DMS114 treated with DMSO at 0.1 percent for 48 hours (cell line): ENCODE results near the gene XIAP.
"Not testable (repeated sequence)": the region's sequence is repeated elsewhere in the genome, so short reads cannot be mapped to it uniquely, and the experiment has no call there.

Experiments
- DNase-seq: peaks from one replicate; lab custom pipeline; 2025; ENCODE audit not compliant: unreplicated experiment; lab: John Stamatoyannopoulos, UW

The XIAP gene

DNA sequence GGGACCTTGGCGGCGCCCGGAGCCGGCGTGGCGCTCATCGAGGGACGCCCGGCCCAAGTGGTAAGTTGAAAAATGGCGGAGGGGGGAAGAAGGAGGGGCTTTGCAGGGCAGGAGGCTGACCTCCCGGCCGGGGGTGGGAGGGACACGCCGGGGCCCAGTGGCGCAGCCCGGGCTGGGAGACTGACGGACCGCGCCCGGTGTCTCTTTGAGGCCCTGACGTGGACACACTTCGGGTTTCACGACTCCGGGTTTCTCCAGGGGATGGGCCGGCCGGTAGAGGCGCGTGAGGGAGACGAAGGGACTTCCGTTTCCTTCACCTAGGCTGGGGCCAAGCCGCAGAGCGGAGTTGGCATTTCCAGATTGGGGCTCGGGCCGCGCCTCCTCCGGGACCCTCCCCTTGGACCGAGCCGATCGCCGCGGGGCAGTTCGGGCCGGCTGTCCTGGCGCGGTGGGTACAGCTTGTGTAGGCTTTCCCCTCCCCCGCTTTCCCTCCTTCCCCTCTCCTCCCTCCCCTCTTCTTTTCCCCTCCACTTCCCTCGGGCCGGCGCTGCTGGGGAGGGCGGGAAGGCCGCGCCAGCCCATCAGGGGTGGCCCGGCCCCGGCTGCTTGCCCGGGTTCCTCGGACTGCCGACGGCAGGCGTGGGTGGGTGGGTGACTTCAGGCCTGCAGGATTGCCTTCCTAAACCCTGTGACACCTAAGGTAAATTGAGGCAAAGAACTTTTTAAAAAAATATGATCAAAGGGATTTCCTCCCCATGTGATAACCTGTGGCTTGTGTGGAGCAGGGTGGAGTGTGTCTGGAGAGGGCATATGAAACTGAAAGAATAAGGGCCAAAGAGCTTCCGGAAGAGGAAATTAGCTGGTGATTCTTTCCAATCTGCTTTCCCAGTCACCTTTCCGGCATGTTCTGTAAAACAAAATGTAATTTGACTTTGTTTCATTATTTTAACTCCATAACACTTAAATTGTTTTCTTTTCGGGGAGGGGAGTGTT is at the start of gene XIAP:
Gene XIAP, plus strand, starts transcription at position 208 of the 993 bp plus-strand sequence. CDS start 25,610 bp downstream, outside the sequence.
- peak; percentile 79 for DNase-seq

DNA sequence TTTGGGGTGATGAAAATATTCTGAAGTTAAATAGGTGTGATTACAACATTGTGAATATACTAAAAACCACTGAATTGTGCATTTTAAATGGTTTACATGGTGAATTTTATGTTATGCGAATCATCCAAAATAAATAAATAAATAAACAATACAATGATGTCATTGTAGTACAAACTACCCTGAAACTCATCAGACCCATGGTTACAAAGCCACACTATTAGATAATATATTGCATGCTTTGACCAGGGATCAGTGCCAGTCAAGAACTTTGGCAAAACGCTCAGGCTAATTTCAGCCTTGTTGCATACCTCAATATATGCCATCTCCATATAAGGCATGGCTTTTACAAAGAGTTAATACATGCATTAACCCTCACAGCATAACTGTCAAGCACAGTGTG is 45.5 kb upstream of the XIAP start:
- DNase-seq: no peak

- DNase-seq: not testable (repeated sequence)
These were observed 44.9 kb upstream of the XIAP start for GRCh38 chrX:123814934-123815394.

DNA sequence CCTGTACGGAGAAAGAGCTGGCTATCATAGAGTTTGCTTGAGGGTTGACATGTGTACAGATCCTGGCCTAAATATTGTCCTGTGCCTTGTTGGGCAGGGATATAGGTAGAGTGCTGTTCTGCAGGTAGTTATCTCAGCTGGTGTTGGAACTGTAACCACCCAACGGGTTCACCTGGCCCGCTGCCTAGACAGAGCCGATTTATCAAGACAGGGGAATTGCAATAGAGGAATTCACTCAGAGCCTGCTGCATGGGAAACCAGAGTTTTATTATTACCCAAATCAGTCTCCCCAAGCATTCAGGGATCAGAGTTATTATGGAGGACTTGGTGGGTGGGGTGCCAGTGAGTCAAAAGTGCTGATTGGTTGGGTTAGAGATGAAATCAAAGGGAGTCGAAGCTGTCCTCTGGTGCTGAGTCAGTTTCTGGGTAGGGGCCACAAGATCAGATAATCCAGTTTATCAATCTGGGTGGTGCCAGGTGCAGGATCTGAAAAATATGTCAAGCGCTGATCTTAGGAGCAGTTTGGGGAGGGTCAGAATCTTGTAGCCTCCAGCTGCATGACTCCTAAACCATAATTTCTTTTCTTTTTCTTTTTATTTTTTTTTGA is 42.5 kb upstream of the XIAP start:
- DNase-seq: no peak

- DNase-seq: no peak
These were observed 41.6 kb upstream of the XIAP start for GRCh38 chrX:123818243-123818642.

DNA sequence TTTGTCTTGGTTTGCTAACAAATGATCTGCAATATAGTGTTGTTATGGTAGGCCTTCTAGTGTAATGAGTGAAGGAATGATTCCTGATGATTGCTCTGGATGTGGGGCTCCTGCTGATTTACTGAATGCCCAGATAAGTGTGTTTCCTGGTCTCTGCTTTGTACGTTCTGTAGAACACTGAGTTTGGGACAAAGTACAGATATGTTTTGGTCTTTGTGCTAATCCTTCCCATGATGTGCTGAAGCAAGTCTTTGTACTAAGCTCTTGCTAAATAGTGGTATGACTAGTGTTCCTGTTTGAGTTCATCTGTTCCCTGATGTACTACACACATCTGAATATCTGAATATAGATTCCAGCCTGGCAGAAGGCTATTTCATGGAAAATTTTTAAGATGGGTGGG is 36.9 kb upstream of the XIAP start:
- no peak for DNase-seq

DNA sequence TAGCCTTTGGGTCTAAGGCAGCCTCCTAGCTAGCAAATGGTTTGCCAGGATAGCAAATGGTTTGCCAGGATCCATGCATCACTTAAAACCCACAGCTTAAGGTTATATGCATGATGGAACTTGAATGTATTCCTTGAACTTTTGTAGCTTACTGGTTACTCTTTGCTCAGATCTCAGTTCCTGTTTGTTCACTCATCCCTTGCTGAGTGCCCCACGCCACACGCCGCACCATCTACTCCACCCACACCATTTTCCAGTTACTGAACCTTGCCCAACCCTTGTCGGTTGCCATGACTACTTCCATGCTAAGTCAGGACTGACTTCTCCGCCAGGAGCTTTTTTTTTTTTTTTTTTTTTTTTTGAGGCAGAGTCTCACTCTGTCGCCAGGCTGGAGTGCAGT is 29.5 kb upstream of the XIAP start:
- DNase-seq: no peak

DNA sequence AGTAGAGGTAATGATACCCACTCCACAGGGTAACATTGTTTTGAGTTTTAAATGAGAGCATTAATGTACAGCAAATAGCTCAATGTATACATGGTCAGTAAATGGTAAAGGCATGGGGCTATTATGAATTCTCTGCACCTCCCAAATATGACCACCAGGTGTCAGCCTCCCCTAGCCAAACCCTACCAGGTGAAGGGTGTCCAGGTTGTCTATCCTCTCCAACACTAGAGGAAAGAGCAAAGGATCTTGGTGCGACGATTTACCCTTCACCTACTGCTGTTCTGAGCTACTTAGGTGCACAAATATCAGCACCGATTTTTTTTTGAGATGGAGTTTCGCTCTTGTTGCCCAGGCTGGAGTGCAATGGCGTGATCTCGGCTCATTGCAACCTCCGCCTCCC is 26.5 kb upstream of the XIAP start:
- no peak for DNase-seq

- DNase-seq: no peak
These were observed 25.7 kb upstream of the XIAP start for GRCh38 chrX:123834116-123834515.

DNA sequence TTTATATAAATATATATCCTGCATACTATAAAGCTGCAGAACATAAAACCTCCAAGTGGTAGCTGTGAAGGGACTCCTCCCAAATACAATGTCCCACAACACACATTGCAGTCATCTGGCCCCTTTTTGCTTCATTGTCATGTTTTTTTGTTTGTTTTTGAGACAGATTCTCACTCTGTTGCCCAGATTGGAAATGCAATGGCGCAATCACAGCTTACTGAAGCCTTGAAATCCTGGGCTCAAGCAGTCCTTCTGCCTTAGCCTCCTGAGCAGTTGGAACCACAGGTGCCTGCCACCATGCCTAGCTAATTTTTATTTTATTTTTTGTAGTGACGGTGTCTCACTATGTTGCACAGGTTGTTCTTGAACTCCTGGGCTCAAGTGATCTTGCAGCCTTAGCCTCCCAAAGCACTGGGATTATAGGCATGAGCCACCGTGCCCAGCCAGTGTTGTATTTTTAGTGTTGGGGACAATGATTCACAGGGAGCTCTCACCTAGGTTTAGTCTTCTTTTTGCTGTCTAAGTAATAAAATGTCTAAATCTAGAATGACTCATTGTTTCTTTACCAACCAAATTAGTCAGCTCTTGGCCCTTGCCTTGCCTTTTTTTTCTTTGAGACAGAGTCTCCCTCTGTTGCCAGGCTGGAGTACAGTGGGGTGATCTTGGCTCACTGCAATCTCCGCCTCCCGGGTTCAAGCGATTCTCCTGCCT is 24.0 kb upstream of the XIAP start:
- DNase-seq: no peak

DNA sequence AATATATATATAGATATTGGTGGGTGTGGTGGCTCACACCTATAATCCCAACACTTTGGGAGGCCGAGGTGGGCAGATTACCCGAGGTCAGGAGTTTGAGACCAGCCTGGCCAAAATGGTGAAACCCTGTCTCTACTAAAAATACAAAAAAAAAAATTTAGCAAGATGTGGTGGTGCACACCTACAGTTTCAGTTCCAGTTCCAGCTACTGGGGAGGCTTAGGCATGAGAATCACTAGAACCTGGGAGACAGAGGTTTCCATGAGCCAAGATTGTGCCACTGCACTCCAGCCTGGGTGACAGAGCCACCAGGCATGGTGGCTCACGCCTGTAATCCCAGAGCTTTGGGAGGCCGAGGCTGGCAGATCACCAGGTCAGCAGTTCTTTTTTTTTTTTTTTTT is 14.7 kb upstream of the XIAP start:
- DNase-seq: not testable (repeated sequence)

- DNase-seq: no peak
These were observed 13.2 kb upstream of the XIAP start for GRCh38 chrX:123846577-123847038.

DNA sequence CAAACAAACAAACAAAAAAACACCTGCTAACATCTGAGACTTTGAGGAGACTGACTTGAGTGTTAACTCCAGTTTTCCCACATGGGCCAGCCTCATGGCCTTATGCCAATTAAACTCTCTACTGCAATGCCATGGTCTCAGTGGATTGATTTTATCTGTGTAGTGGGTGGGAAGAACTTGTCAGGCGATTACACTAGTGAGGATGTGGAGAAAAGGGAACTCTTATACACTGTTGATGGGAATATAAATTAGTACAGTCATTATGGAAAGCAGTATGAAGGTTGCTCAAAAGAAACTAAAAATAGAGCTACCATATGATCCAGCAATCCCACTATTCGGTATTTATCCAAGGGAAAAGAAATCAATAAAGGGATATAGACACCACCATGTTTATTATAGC is 12.8 kb upstream of the XIAP start:
- no peak for DNase-seq

DNA sequence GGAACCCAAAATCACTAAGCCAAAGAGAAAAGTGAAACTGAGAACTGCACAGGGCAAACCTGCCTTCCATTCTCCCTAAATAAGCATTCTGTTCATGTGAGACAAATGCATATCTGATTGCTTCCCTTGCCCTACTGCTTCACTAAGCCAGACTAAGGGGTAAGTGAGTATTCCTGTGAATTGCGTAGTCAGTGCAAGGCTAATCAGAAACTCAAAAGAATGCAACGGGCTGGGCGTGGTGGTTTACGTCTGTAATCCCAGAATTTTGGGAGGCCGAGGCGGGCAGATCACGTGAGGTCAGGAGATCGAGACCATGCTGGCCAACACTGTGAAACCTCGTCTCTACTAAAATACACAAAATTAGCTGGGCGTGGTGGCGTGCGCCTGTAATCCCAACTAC is 10.8 kb upstream of the XIAP start:
- no peak for DNase-seq

DNA sequence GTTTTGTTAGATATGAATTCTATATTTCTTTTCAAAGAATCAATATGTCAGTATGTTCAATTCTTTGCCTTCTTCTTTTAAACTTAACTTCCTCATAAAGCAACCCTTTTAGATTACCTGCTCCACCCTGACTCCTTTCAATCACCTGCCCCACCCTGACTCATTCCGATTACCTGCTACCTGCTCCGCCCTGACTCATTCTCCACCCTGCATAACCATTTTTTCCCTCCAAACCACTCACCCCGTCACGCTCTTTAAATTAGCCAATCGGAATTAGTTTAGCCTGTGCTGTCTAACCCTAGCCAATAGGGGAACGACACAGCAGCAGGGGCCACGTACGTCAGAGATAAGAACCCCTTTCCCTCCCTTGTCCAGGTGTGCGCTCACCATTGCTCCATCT is 9.9 kb upstream of the XIAP start:
- not testable (repeated sequence) for DNase-seq

DNA sequence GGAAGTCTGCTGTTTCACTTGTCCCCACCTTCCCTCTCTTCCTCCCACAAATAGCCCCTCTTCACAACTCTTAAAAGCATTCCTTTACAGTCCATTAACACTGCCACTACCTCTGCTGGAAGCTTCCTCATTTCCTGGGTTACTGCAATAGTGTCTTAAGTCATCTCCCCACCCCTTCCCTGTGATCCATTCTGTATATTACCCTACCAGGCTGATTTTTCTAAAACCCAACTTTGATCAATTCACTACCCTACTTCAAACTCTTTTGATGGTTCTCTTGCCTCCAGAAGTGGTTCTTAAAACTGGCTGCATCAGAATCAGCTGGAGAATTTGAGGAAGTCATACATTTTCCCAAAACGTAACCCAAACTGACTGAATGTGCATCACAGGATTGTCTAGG is 8.8 kb upstream of the XIAP start:
- peak; percentile 29 for DNase-seq

- no peak for DNase-seq
These were observed 5.5 kb upstream of the XIAP start for GRCh38 chrX:123854329-123854728.

GRCh38 chrX:123859409-123859845 is 426 bp upstream of the XIAP start:
- DNase-seq: peak; percentile 75

- no peak for DNase-seq
These were observed 1.1 kb downstream of the XIAP start for GRCh38 chrX:123860983-123861382.

DNA sequence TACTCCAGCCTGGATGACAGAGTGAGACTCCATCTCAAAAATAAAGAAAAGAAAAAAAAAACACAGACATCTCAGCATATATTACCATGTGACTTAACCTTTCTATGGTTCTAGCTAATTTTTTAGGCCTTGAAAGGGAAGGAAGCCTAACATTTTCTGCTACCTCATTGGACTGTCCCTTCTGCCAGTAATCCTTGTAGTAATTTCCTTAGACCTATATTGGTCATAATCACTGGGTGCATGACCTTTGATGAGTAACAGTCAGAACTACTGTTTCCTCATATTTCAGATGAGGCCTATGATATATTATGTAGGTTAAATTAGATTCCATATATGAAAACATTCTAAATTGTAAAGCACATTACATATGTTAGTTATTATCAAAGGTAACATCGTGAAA is 9.6 kb downstream of the XIAP start:
- no peak for DNase-seq

DNA sequence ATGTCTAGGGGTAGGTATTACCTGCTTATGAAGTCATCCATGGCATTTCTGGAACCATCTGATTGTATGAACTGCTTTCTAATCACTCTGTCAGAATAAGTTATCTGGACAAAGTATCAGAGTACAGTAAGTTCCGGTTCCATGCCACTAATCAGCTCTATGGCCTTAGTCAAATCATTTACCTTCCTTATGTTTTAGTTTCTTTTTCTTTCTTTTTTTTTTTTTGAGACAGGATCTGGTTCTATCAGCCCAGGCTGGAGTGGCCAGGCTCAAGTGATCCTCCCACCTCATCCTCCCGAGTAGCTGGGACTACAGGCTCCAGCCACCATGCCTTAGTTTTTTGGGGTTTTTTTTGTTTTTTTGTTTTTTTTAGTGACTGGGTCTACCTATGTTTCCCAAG is 11.5 kb downstream of the XIAP start:
- no peak for DNase-seq
